ENCODE results near the gene DHX36. TPM values are rescaled to one million over a fixed set of nuclear protein-coding genes. Genes with fewer than 3 reads are reported as not detected.

Gene DHX36
- total RNA-seq, 2 experiments from 2014 or later = 128 TPM

DNA sequence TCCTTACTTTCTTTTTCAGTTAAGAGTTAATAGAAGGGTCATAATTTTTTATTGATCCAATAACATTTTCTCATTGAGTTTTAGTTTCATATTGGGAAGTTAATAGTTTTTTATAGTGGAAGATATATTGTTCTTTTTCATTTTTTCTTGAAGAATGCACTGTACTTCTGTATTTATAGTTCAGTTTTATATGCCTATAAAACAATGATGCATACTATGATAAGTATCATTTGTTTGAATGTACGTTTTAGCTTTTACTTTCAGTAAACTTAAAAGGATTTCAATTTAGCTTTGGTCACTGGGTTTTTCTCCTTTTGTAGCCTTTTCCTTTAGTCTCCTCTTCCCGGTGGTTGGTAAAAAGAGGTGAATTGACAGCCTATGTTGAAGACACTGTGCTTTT lies 98.8 kb downstream of the DHX36 start:
- Histone ChIP-seq H3K27me3 (ENCODE audit: control insufficient read depth in 1 of 2, insufficient read depth in 2 of 2, low read length in 2 of 2) (peaks cover 0 to 5% of the 10 kb centered on the region in 2 experiments), H3K4me1 (ENCODE audit: insufficient read depth, low read length) (no peaks in the 10 kb centered on the region), H3K9me3 (ENCODE audit: control insufficient read depth in 1 of 2, insufficient read depth in 1 of 2, low read length in 2 of 2) (no peaks in the 10 kb centered on the region), H3K27ac (ENCODE audit: low read depth in 1 of 2, low read length in 2 of 2) (no peak overlapping the region), H3K36me3 (ENCODE audit: insufficient read depth, low read length) (no peaks in the 10 kb centered on the region), H3K4me3 (ENCODE audit: low read length) (no peak overlapping the region)
- intact Hi-C loops (cut with DNase I, micrococcal nuclease) = no loop called here
- DNase-seq (no peak), ATAC-seq (ENCODE audit: poor library complexity) (no peak)
- Mint-ChIP-seq H3K27me3 (no peaks in the 10 kb centered on the region), H3K36me3 (ENCODE audit: low read depth) (no peaks in the 10 kb centered on the region), H3K9me3 (no peaks in the 10 kb centered on the region), H3K27ac (no peak overlapping the region), H3K4me3 (no peak overlapping the region), H3K4me1 (ENCODE audit: low read depth) (no peaks in the 10 kb centered on the region)
- TF ChIP-seq, protein P1, sequence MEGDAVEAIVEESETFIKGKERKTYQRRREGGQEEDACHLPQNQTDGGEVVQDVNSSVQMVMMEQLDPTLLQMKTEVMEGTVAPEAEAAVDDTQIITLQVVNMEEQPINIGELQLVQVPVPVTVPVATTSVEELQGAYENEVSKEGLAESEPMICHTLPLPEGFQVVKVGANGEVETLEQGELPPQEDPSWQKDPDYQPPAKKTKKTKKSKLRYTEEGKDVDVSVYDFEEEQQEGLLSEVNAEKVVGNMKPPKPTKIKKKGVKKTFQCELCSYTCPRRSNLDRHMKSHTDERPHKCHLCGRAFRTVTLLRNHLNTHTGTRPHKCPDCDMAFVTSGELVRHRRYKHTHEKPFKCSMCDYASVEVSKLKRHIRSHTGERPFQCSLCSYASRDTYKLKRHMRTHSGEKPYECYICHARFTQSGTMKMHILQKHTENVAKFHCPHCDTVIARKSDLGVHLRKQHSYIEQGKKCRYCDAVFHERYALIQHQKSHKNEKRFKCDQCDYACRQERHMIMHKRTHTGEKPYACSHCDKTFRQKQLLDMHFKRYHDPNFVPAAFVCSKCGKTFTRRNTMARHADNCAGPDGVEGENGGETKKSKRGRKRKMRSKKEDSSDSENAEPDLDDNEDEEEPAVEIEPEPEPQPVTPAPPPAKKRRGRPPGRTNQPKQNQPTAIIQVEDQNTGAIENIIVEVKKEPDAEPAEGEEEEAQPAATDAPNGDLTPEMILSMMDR (IDR thresholded peaks at IDR 0.05) = no peak
- ChIA-PET CTCF (no interaction called here), POLR2A (no interaction called here)

DNA sequence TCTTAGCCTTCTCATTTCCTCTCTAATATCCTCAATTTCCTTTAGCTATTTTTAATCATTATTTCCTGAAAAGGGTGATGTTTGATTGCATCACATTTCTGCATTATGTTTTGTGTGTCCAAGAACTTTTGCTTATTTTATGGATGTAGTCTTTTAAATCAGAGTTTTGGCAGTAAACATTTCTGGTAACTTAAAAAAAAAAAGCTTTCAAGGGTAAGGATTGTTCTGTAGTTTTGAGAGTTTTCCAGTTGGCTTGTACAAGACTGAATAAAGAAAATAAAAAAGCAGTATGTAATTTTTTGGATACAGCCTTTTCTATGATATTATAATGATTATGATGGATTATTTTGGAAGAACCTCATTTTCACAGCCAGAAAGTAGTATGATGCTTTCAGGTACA lies 99.4 kb downstream of the DHX36 start:
- ChIA-PET POLR2A (no interaction called here), CTCF (no interaction called here)
- ATAC-seq (ENCODE audit: poor library complexity) (no peak), DNase-seq (no peak)
- H3K4me3 ChIP-seq (ENCODE audit: low read length) = no peak overlapping the region
- H3K27me3 ChIP-seq (ENCODE audit: control insufficient read depth in 1 of 2, insufficient read depth in 2 of 2, low read length in 2 of 2) = peaks cover 0 to 5% of the 10 kb centered on the region in 2 experiments
- Mint-ChIP-seq H3K27me3 (no peaks in the 10 kb centered on the region), H3K4me1 (ENCODE audit: low read depth) (no peaks in the 10 kb centered on the region), H3K36me3 (ENCODE audit: low read depth) (no peaks in the 10 kb centered on the region), H3K27ac (no peak overlapping the region), H3K4me3 (no peak overlapping the region), H3K9me3 (no peaks in the 10 kb centered on the region)
- TF ChIP-seq, protein P1 (IDR thresholded peaks at IDR 0.05) = no peak
- H3K4me1 ChIP-seq (ENCODE audit: insufficient read depth, low read length) = no peaks in the 10 kb centered on the region
- no peaks in the 10 kb centered on the region for H3K9me3 ChIP-seq (ENCODE audit: control insufficient read depth in 1 of 2, insufficient read depth in 1 of 2, low read length in 2 of 2)
- H3K36me3 ChIP-seq (ENCODE audit: insufficient read depth, low read length) = no peaks in the 10 kb centered on the region
- no peak overlapping the region for H3K27ac ChIP-seq (ENCODE audit: low read depth in 1 of 2, low read length in 2 of 2)
- intact Hi-C loops (cut with DNase I, micrococcal nuclease) = no loop called here

DNA sequence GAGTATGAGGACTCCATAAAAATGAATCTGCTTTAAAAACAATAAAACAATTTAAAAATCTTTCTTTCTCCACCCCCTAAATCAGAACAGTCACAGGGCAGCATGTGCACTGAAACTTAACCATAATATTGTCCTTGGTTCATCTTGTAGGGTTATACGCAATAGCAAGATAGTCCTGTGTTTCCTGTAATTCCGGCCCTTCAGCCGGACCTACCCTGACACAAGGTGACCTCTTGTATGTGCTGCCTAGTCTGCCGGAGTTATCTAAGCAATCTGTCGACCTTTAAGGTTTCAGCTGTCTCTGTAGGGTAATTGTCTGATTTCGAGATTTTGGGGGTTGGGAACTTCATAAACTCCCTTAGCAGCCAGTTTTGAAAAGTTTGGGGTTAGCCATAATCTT lies 99.9 kb downstream of the DHX36 start:
- ChIA-PET CTCF (no interaction called here), POLR2A (no interaction called here)
- Histone ChIP-seq H3K9me3 (ENCODE audit: control insufficient read depth in 1 of 2, insufficient read depth in 1 of 2, low read length in 2 of 2) (no peaks in the 10 kb centered on the region), H3K4me1 (ENCODE audit: insufficient read depth, low read length) (no peaks in the 10 kb centered on the region), H3K36me3 (ENCODE audit: insufficient read depth, low read length) (no peaks in the 10 kb centered on the region), H3K4me3 (ENCODE audit: low read length) (no peak overlapping the region), H3K27ac (ENCODE audit: low read depth in 1 of 2, low read length in 2 of 2) (no peak overlapping the region), H3K27me3 (ENCODE audit: control insufficient read depth in 1 of 2, insufficient read depth in 2 of 2, low read length in 2 of 2) (peaks cover 0 to 3% of the 10 kb centered on the region in 2 experiments)
- no peaks in the 10 kb centered on the region for H3K27me3 Mint-ChIP-seq
- DNase-seq = no peak
- no peaks in the 10 kb centered on the region for H3K36me3 Mint-ChIP-seq (ENCODE audit: low read depth)
- no peak overlapping the region for H3K27ac Mint-ChIP-seq
- no peaks in the 10 kb centered on the region for H3K9me3 Mint-ChIP-seq
- no peaks in the 10 kb centered on the region for H3K4me1 Mint-ChIP-seq (ENCODE audit: low read depth)
- no peak overlapping the region for H3K4me3 Mint-ChIP-seq
- TF ChIP-seq, protein P1 (IDR thresholded peaks at IDR 0.05) = no peak
- intact Hi-C loops (cut with DNase I, micrococcal nuclease) = no loop called here
- ATAC-seq (ENCODE audit: poor library complexity) = no peak
